DND-41 (cell line): Measurements from ENCODE around the gene COL4A1.

Experiments used
- EZH2 ChIP-seq: IDR thresholded peaks from 3 replicates; pipeline ENCODE4 v1.6.1; 2012; ENCODE audit warnings: borderline replicate concordance, low read depth, mild to moderate bottlenecking, moderate library complexity, low read length, inconsistent platforms; ENCODE audit not compliant: severe bottlenecking
- TF ChIP-seq, protein P1 (sequence below): IDR thresholded peaks from 2 replicates; pipeline ENCODE4 v1.5.1; 2012; ENCODE audit warnings: borderline replicate concordance, low read length, moderate library complexity, mild to moderate bottlenecking; ENCODE audit not compliant: poor library complexity, severe bottlenecking; ENCODE audit errors: extremely low read depth

DNA sequence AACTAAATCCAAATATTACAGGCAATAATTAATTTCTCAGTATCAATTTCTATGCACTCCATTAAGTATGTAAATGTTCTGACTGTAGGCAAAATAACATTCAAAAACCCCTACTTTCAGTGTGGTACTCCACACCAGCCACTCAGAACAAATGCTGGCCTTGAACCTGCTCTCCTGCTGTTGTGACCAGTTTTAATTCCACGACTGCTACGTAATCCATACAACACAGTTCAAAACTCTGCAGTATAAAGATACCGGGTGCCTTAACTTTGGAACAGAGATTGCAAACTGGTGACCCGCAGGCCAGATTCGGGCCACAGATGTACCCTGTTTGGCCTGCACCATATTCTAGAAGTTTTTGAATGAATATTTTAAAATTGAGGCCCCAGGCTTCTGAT lies 30.4 kb downstream of the COL4A1 start:
- TF ChIP-seq, protein P1, sequence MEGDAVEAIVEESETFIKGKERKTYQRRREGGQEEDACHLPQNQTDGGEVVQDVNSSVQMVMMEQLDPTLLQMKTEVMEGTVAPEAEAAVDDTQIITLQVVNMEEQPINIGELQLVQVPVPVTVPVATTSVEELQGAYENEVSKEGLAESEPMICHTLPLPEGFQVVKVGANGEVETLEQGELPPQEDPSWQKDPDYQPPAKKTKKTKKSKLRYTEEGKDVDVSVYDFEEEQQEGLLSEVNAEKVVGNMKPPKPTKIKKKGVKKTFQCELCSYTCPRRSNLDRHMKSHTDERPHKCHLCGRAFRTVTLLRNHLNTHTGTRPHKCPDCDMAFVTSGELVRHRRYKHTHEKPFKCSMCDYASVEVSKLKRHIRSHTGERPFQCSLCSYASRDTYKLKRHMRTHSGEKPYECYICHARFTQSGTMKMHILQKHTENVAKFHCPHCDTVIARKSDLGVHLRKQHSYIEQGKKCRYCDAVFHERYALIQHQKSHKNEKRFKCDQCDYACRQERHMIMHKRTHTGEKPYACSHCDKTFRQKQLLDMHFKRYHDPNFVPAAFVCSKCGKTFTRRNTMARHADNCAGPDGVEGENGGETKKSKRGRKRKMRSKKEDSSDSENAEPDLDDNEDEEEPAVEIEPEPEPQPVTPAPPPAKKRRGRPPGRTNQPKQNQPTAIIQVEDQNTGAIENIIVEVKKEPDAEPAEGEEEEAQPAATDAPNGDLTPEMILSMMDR: no peak
- no peak for TF ChIP-seq EZH2
